Adipose tissue (tissue), 3 donors: ENCODE results near the gene ZNF780A. TPM values are rescaled to one million over a fixed set of nuclear protein-coding genes. Genes with fewer than 3 reads are reported as not detected.

Experiments used
- H3K27ac ChIP-seq: one replicate; pipeline ENCODE4 v1.5.1; 2013; ENCODE audit warnings: low read depth, low read length
- WGBS, 3 donors: extraction: QIAGEN DNeasy Blood & Tissue Kit; methylation state at CpG; one replicate each; pipeline ENCODE4 v1.1.7; 2013; 5-methylcytosine and 5-hydroxymethylcytosine counted together
- polyA plus RNA-seq, 3 donors: library from polyadenylated mRNA; stranded (reverse); fragments of 200-250 nt; gene quantifications; one replicate each; pipeline ENCODE4 v1.2.3, GENCODE V29; 2013
- donor health status: healthy with polysubstance abuse.
- donor health status: Bipolar disorder and iron deficiency.
- donor health status: healthy.

ZNF780A gene
- polyA plus RNA-seq, 3 donors = 9.7 to 18.4 (median 17.2) TPM

DNA sequence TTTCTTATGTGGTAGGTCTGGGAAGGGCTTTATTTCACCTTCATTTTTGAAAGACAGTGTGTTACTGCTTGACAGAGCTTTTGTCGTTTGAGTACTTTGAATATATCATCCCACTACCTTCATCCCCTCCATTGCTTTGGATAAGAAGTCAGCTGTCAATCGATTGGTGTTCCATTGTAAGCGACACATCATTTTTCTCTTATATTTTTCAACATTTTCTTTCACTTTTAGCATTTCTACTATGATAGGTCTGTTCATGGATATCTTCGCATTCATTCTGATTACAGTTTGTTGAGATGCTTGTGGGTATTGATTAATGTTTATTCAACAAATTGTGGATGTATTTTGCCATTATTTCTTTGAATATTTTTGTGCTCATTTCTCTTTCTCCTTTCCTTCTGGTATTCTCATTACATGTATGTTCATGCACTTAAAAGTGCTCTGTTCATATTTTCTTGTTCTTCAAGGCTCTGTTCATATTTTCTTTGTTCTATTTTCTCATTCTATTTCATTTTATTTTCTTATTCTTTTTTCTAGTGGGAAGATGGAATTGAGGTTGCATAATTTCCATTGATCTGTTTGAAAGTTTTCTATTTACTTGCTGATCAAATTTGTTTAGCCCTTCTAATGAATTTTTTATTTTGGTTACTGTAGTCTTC, 64.7 kb downstream of the ZNF780A start:
- 93 to 97% (median 95%) methylated on average over 4 of the region's 4 CpGs for WGBS, 3 donors
- H3K27ac ChIP-seq = no peak overlapping the region

DNA sequence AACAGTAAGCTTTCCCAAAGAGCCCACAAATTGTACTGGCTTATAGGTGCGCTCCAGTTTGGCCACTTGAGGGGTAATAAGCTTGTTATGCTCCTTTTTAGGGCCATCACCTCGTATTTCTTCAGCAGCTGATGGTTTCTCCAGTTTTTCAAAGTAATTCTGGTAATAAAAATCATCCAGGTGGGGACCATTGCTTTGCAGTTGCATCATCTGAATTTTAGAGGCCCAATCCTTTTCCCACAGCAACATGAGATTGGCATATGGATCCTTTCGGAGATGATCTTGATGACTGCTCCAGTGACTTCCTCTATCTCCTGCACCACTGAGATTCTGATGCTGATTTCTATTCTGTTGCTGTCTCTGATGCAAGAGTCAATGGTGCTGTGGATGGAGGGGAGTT, 66.8 kb downstream of the ZNF780A start:
- WGBS, 3 donors = 84 to 94% (median 89%) methylated on average over 3 of the region's 3 CpGs
- no peak overlapping the region for H3K27ac ChIP-seq

Other genes starting within 250 kb of the ZNF780A start
- gene FBL, start 244.6 kb downstream of the ZNF780A start, polyA plus RNA-seq = 100 to 1,000 TPM; 197 to 340 (median 229) TPM
- gene FCGBP, start 156.3 kb downstream of the ZNF780A start, polyA plus RNA-seq = 10 to 100 TPM in 1 of 3 donors, 1 to 10 TPM in 2; 2.5 to 16.7 (median 2.9) TPM
- gene PSMC4, start 119.8 kb downstream of the ZNF780A start, polyA plus RNA-seq = 10 to 100 TPM; 25.5 to 66.2 (median 51.3) TPM
- gene ZNF546, start 93.9 kb downstream of the ZNF780A start, polyA plus RNA-seq = 1 to 10 TPM; 1.1 to 1.7 (median 1.1) TPM
- 1 to 10 TPM; 1.5 to 3.2 (median 2.6) TPM for gene ZNF780B, start 34.7 kb downstream of the ZNF780A start, polyA plus RNA-seq
- 10 to 100 TPM in 2 of 3 donors, 1 to 10 TPM in 1; 4.7 to 13.3 (median 12.2) TPM for gene MAP3K10, start 100.5 kb upstream of the ZNF780A start, polyA plus RNA-seq
- gene TTC9B, start 127.4 kb upstream of the ZNF780A start, polyA plus RNA-seq = under 1 TPM in 1 of 3 donors, not detected in 2; 0.10 TPM
- gene CCNP, start 135.7 kb upstream of the ZNF780A start, polyA plus RNA-seq = 1 to 10 TPM in 1 of 3 donors, under 1 TPM in 1, not detected in 1; 0.21 to 1.7 TPM
- 100 to 1,000 TPM in 1 of 3 donors, 10 to 100 TPM in 2; 49.0 to 172 (median 64.1) TPM for gene AKT2, start 194.4 kb upstream of the ZNF780A start, polyA plus RNA-seq